Measurements from ENCODE around the gene HMGCL. TPM values are rescaled to one million over a fixed set of nuclear protein-coding genes. Genes with fewer than 3 reads are reported as not detected.

HMGCL gene
- total and polyA plus RNA-seq, 2 of the 13 experiments (the other 11 are each of a cell fraction or from before 2014, with no cell fraction given) = 21.3 to 41.4 TPM

DNA sequence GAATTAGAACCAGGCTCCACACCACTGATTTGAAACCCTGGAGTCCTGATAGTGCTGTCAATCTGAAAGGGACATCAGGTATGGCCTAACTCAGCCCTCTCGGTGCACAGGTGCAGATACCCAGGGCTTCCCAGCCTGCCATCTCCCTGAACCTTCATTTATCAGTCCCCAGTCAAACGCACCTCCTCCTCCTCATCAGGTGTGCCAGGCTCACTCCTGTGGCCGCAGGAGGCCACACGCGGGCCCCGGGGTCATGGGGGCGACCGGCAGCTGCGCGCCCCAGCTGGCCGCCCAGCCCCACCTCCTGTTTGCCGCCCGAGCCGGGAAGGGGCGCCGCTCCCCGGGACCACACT is 42.3 kb upstream of the HMGCL start:
- in situ Hi-C loops (cut with HindIII; ENCODE audit: extremely low pct_ligation_motif_present, low pct_unique_long_range_greater_than_20kb) = loop anchor here (5.0 kb wide), 1 partner anchor 60 kb away; no protein-coding TSS in a partner anchor
- Histone ChIP-seq H2AFZ (ENCODE audit: low read length) (no peak overlapping the region), H3K4me3 (replicated peaks in 1 of 3; ENCODE audit: insufficient read depth in 1 of 3, low read depth in 2 of 3, low read length in 3 of 3) (peak overlapping the region; percentile 67 to 81 (median 81)), H3K27me3 (ENCODE audit: control insufficient read depth in 1 of 2, insufficient read depth in 2 of 2, low read length in 2 of 2) (no peaks in the 10 kb centered on the region; a peak in 2 of 5 replicates), H4K20me1 (ENCODE audit: insufficient read depth, low read length) (no peaks in the 10 kb centered on the region), H3K9me3 (ENCODE audit: low read length) (no peaks in the 10 kb centered on the region), H3K4me2 (ENCODE audit: low read depth, low read length) (peak overlapping the region; percentile 86), H3K79me2 (ENCODE audit: insufficient read depth, low read length) (peaks cover 3% of the 10 kb centered on the region), H3K4me1 (ENCODE audit: insufficient read depth, low read length) (peaks cover 33% of the 10 kb centered on the region), H3K36me3 (replicated peaks in 1 of 2; ENCODE audit: control insufficient read depth in 1 of 2, insufficient read depth in 2 of 2, low read length in 2 of 2) (peaks cover 3 to 4% of the 10 kb centered on the region in 2 experiments; a peak in 2 of 5 replicates), H3K27ac (ENCODE audit: extremely low read length, insufficient read depth, low read length) (no peak overlapping the region), H3K9ac (ENCODE audit: insufficient read depth, low read depth, low read length) (peak overlapping the region; percentile 65)
- WGBS (ENCODE audit: low lambda C conversion rate) = 0% methylated on average over 2 of the region's 17 CpGs
- POLR2A ChIA-PET = interaction anchor here (2.0 to 2.3 kb wide), 2 partner anchors 66 to 89 kb away, joined by 7 to 11 read pairs; partner anchors contain the start of genes GALE and PITHD1
- intact Hi-C loops (cut with micrococcal nuclease; ENCODE audit: unreplicated experiment) = loop anchor here (5.0 to 10.0 kb wide), 2 partner anchors 65 to 93 kb away; partner anchors contain the start of genes GALE and PITHD1
- DNase-seq (ENCODE audit: low spot score) (no peak), ATAC-seq (no peak; the same call in 2 of the 3 replicates), FAIRE-seq (no peak)
- CTCF ChIA-PET (ENCODE audit: low intra/inter-chr PET ratio, low total read pairs) = interaction anchor here (0.7 to 2.2 kb wide), 5 partner anchors 42 to 95 kb away, joined by 3 to 15 read pairs (median 3); partner anchors contain the start of gene HMGCL
- BruUV-seq (replicated peaks) = no TSS peak
- TF ChIP-seq ZNF615 (CRISPR knock-in tag; IDR thresholded peaks at IDR 0.05; ENCODE audit: borderline replicate concordance) = no peak
- no peak for TF ChIP-seq MBNL3 (CRISPR knock-in tag; conservative IDR thresholded peaks at IDR 0.05)
- TF ChIP-seq ZNF780A (CRISPR knock-in tag; IDR thresholded peaks at IDR 0.05) = no peak
- no peak for TF ChIP-seq ZSCAN9 (CRISPR knock-in tag; IDR thresholded peaks at IDR 0.05; ENCODE audit: borderline replicate concordance)
- TF ChIP-seq, protein P1, sequence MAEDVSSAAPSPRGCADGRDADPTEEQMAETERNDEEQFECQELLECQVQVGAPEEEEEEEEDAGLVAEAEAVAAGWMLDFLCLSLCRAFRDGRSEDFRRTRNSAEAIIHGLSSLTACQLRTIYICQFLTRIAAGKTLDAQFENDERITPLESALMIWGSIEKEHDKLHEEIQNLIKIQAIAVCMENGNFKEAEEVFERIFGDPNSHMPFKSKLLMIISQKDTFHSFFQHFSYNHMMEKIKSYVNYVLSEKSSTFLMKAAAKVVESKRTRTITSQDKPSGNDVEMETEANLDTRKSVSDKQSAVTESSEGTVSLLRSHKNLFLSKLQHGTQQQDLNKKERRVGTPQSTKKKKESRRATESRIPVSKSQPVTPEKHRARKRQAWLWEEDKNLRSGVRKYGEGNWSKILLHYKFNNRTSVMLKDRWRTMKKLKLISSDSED (CRISPR knock-in tag; IDR thresholded peaks at IDR 0.05) = no peak
- TF ChIP-seq, protein P2, sequence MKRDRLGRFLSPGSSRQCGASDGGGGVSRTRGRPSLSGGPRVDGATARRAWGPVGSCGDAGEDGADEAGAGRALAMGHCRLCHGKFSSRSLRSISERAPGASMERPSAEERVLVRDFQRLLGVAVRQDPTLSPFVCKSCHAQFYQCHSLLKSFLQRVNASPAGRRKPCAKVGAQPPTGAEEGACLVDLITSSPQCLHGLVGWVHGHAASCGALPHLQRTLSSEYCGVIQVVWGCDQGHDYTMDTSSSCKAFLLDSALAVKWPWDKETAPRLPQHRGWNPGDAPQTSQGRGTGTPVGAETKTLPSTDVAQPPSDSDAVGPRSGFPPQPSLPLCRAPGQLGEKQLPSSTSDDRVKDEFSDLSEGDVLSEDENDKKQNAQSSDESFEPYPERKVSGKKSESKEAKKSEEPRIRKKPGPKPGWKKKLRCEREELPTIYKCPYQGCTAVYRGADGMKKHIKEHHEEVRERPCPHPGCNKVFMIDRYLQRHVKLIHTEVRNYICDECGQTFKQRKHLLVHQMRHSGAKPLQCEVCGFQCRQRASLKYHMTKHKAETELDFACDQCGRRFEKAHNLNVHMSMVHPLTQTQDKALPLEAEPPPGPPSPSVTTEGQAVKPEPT (CRISPR knock-in tag; IDR thresholded peaks at IDR 0.05; ENCODE audit: low read depth) = 0 out of 2 replicates have a peak, but pooled peaks have one; percentile 53
- TF ChIP-seq HIVEP1 (CRISPR knock-in tag; IDR thresholded peaks at IDR 0.05) = no peak
- TF ChIP-seq ZNF484 (CRISPR knock-in tag; IDR thresholded peaks at IDR 0.05; ENCODE audit: borderline replicate concordance, low read depth) = no peak
- peak; percentile 24; the same call in 1 of the 2 replicates for TF ChIP-seq ZNF230 (CRISPR knock-in tag; IDR thresholded peaks at IDR 0.05)
- TF ChIP-seq PCBP2 (optimal IDR thresholded peaks at IDR 0.05; ENCODE audit: low read depth, low read length, poor library complexity, severe bottlenecking) = no peak
- TF ChIP-seq ZNF430 (CRISPR knock-in tag; IDR thresholded peaks at IDR 0.05) = no peak
- TF ChIP-seq, protein P3, sequence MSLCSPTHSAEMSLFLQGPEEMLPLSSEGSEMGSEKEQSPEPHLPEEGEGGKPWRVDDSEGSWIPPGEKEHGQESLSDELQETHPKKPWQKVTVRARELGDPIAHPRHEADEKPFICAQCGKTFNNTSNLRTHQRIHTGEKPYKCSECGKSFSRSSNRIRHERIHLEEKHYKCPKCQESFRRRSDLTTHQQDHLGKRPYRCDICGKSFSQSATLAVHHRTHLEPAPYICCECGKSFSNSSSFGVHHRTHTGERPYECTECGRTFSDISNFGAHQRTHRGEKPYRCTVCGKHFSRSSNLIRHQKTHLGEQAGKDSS (CRISPR knock-in tag; IDR thresholded peaks at IDR 0.05; ENCODE audit: borderline replicate concordance, low read depth) = no peak
- TF ChIP-seq ZNF605 (CRISPR knock-in tag; IDR thresholded peaks at IDR 0.05) = no peak
- TF ChIP-seq, protein P4, sequence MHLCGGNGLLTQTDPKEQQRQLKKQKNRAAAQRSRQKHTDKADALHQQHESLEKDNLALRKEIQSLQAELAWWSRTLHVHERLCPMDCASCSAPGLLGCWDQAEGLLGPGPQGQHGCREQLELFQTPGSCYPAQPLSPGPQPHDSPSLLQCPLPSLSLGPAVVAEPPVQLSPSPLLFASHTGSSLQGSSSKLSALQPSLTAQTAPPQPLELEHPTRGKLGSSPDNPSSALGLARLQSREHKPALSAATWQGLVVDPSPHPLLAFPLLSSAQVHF (CRISPR knock-in tag; IDR thresholded peaks at IDR 0.05) = no peak
- no peak for TF ChIP-seq HNRNPL (IDR thresholded peaks at IDR 0.05; ENCODE audit: low read depth, low read length)
- TF ChIP-seq ZFP82 (CRISPR knock-in tag; IDR thresholded peaks at IDR 0.05; ENCODE audit: borderline replicate concordance) = no peak
- TF ChIP-seq EHMT2 (IDR thresholded peaks at IDR 0.05; ENCODE audit: borderline replicate concordance, low read depth, low read length) = no peak
- TF ChIP-seq MEIS2 (CRISPR knock-in tag; IDR thresholded peaks at IDR 0.05) = no peak
- TF ChIP-seq, protein P5, sequence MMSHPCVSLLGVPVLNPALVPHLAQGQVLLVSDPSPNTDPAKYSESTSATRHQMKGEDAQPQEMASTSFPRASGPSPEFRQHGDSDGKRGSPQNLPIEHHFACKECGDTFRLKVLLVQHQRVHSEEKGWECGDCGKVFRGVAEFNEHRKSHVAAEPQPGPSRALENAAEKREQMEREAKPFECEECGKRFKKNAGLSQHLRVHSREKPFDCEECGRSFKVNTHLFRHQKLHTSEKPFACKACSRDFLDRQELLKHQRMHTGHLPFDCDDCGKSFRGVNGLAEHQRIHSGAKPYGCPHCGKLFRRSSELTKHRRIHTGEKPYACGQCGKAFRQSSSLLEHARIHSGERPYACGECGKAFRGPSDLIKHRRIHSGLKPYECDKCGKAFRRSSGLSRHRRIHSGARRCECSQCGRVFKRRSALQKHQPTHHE (CRISPR knock-in tag; IDR thresholded peaks at IDR 0.05; ENCODE audit: borderline replicate concordance) = no peak
